Measurements from ENCODE around the gene VTI1A. TPM values are rescaled to one million over a fixed set of nuclear protein-coding genes. Genes with fewer than 3 reads are reported as not detected.

The VTI1A gene
- total and polyA plus RNA-seq, 7 donors: 10.8 to 80.3 (median 36.8) TPM

GRCh38 chr10:112616647-112617046 is 169.6 kb downstream of the VTI1A start:
- Histone ChIP-seq H3K9me3 (peaks cover 0 to 4% (median 1%) of the 10 kb centered on the region in 4 donors), H3K4me1 (no peaks in the 10 kb centered on the region), H3K4me3 (no peak overlapping the region), H3K36me3 (no peaks in the 10 kb centered on the region), H3K27ac (no peak overlapping the region), H3K27me3 (no peaks in the 10 kb centered on the region)
- no peak for DNase-seq
- no peak for TF ChIP-seq POLR2A (IDR thresholded peaks at IDR 0.05)
- TF ChIP-seq EP300 (IDR thresholded peaks at IDR 0.05): no peak
- TF ChIP-seq CTCF (IDR thresholded peaks at IDR 0.05): no peak
- TF ChIP-seq POLR2AphosphoS5 (IDR thresholded peaks at IDR 0.05): no peak
- intact Hi-C loops (cut with DNase I): no loop called here

GRCh38 chr10:112618814-112619213 is 171.8 kb downstream of the VTI1A start:
- peaks cover 0 to 19% (median 4%) of the 10 kb centered on the region in 4 donors for H3K4me1 ChIP-seq
- intact Hi-C loops (cut with DNase I): no loop called here
- no peaks in the 10 kb centered on the region for H3K27me3 ChIP-seq
- WGBS, 2 donors: 95 to 97% methylated on average over 3 of the region's 3 CpGs
- no peak for DNase-seq
- TF ChIP-seq POLR2AphosphoS5 (IDR thresholded peaks at IDR 0.05) (no peak), POLR2A (IDR thresholded peaks at IDR 0.05) (no peak), CTCF (IDR thresholded peaks at IDR 0.05) (no peak)
- peaks cover 0 to 4% (median 1%) of the 10 kb centered on the region in 4 donors for H3K9me3 ChIP-seq
- H3K4me3 ChIP-seq: no peak overlapping the region
- H3K27ac ChIP-seq: no peak overlapping the region
- H3K36me3 ChIP-seq: no peaks in the 10 kb centered on the region

- H3K4me1 ChIP-seq: peaks cover 0 to 22% (median 8%) of the 10 kb centered on the region in 4 donors
- no peak overlapping the region for H3K27ac ChIP-seq
- WGBS, 2 donors: 88 to 98% methylated on average over 4 of the region's 4 CpGs
- no peak overlapping the region for H3K4me3 ChIP-seq
- intact Hi-C loops (cut with DNase I): no loop called here
- no peaks in the 10 kb centered on the region for H3K36me3 ChIP-seq
- TF ChIP-seq POLR2AphosphoS5 (IDR thresholded peaks at IDR 0.05): no peak
- TF ChIP-seq EP300 (IDR thresholded peaks at IDR 0.05): no peak
- TF ChIP-seq POLR2A (IDR thresholded peaks at IDR 0.05): no peak
- TF ChIP-seq CTCF (IDR thresholded peaks at IDR 0.05): no peak
- no peaks in the 10 kb centered on the region for H3K27me3 ChIP-seq
- H3K9me3 ChIP-seq: peaks cover 0 to 4% (median 1%) of the 10 kb centered on the region in 4 donors
- DNase-seq: no peak
These were observed 172.5 kb downstream of the VTI1A start for GRCh38 chr10:112619556-112619955.

- intact Hi-C loops (cut with DNase I): no loop called here
These were observed 175.8 kb downstream of the VTI1A start for GRCh38 chr10:112622786-112623185.

More at GRCh38 chr10:112622786-112623185, 175.8 kb downstream of the VTI1A start:
- WGBS, 2 donors: 85 to 88% methylated on average over 2 of the region's 2 CpGs
- peaks cover 0 to 22% (median 9%) of the 10 kb centered on the region in 4 donors for H3K4me1 ChIP-seq
- no peak overlapping the region for H3K4me3 ChIP-seq
- DNase-seq: no peak
- no peaks in the 10 kb centered on the region for H3K27me3 ChIP-seq
- no peaks in the 10 kb centered on the region for H3K9me3 ChIP-seq
- H3K27ac ChIP-seq: no peak overlapping the region
- TF ChIP-seq CTCF (IDR thresholded peaks at IDR 0.05) (no peak), POLR2AphosphoS5 (IDR thresholded peaks at IDR 0.05) (no peak), EP300 (IDR thresholded peaks at IDR 0.05) (no peak), POLR2A (IDR thresholded peaks at IDR 0.05) (no peak)
- no peaks in the 10 kb centered on the region for H3K36me3 ChIP-seq

Measured in sigmoid colon (tissue), 7 donors.